Kasumi-1 (cell line): Measurements from ENCODE around the gene OGA.

Experiments used
- DNase-seq, 2 experiments: peaks; one replicate each; lab custom pipeline; 2025; lab: John Stamatoyannopoulos, UW

OGA gene

GRCh38 chr10:101818119-101818871, at the start of gene OGA:
Gene OGA, minus strand, starts transcription at chr10:101818444. Its CDS starts 422 bp downstream, at chr10:101818022.
- DNase-seq, result peak; percentile 100

DNA sequence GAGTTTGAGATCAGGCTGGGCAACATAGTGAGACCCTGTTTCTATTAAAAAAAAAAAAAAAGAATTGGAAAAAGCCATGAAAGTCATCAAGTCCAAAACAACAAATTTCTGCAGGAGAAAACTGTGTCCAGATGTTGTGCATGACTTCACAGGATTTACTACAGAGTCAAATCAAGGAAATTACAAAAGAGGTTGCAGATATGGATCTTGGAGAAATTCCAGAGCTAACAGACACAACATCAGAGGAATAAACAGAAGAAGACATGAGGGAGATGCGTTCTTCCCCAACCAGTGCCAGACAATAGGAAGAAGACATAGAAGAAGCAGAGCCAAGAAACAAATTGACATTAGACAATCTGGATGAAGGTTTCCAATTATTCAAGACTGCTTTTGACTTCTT, 49.7 kb upstream of the OGA start:
- no peak for DNase-seq

GRCh38 chr10:101859530-101859929, 41.3 kb upstream of the OGA start:
- no peak for DNase-seq

GRCh38 chr10:101858723-101859500, 40.7 kb upstream of the OGA start:
- DNase-seq, result no peak

GRCh38 chr10:101857802-101858476, 39.7 kb upstream of the OGA start:
- DNase-seq, result no peak

DNA sequence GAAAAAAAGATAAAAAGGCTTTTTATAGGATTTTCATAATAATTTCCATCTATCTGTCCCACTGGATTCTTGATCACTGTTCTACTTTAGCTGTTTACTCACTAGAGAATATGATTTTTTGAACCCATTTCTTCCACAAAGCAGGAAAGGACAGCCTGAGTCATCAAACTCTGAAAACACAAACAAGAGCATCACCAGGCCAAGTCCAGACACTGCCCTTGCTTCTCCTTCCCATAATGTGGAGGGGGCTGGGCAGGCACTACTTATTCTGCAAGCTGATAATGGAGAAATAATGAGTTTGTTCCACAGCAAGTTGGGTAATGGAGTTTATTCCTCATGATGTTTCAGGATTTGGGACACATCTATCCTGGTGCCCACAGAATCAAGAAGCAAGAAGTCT, 38.4 kb upstream of the OGA start:
- no peak for DNase-seq

DNA sequence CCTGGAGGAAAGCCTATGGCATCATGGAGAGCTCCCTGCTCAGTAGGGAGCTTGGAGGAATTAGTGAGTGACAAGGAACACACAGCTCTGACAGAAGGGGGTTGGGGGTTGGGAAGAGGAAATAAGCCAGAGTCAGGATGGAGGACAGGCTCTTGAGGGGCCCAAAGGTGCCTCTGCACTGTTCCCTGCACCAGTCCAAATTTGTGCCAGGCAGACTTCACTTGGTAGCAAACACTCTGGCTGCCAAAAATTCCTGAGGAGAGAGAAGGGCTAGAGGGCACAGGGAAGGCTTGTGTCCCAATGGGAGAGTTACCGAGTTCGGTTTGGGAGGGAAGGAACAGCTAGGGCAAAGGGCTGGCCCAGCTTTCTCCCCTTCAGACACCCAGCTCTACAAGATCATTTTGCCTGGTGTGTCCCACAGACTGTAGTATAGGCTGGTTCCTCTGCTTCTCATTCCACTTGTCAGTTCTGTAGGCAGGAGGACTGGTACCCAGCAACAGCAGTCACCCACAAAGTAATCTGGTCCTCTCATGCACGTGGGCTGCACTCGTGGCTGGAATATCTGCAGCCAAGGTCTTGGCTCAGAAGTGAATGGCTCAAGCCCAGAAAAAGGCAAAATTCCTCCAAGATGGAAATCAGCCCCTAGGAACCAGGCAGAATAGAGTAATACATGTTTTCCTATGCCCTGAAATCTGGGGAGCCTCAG, 33.3 kb upstream of the OGA start:
- no peak for DNase-seq

DNA sequence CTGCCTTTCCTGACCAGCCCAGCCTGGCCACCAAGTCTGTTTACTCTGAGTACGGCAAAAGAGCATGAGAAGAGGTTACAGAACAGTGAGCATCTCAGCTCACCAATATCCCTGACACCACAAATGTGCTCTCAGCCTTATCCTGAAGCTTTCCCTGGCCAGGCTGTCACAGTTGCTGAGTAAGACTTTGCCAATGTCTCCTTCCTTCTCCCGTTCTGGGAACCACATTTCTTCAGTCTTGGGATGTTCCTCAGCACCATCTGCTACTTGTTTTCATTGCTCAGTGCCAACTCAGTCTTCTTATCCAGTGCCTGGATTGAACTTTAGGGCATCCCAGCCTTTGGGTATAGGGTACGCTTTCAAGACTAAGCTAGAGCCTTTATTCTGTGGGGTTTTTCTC, 32.5 kb upstream of the OGA start:
- no peak for DNase-seq

- peak; percentile 94 to 95 for DNase-seq
These were observed 30.7 kb upstream of the OGA start for GRCh38 chr10:101848894-101849351.

GRCh38 chr10:101848408-101848807, 30.2 kb upstream of the OGA start:
- peak; percentile 86 to 93 for DNase-seq

DNA sequence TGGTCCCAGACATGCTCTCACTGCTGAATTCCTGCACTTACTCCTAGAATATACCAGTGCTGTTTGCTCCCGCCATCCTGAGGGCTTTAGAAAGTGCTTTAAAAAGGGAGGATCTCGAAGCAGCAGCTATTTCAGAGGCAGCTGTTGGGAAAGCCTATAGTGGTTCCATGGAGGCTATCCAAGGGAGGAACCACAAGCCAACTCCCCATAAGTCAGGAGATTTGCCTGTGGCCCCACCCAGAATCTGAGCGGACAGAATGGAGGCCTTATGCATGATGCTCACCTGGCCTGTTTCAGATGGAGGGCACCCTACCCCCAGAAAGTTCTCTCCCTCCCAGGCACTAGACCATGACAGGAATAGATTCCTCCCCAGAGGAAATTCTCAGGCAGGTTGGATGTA, 27.6 kb upstream of the OGA start:
- DNase-seq, result no peak

DNA sequence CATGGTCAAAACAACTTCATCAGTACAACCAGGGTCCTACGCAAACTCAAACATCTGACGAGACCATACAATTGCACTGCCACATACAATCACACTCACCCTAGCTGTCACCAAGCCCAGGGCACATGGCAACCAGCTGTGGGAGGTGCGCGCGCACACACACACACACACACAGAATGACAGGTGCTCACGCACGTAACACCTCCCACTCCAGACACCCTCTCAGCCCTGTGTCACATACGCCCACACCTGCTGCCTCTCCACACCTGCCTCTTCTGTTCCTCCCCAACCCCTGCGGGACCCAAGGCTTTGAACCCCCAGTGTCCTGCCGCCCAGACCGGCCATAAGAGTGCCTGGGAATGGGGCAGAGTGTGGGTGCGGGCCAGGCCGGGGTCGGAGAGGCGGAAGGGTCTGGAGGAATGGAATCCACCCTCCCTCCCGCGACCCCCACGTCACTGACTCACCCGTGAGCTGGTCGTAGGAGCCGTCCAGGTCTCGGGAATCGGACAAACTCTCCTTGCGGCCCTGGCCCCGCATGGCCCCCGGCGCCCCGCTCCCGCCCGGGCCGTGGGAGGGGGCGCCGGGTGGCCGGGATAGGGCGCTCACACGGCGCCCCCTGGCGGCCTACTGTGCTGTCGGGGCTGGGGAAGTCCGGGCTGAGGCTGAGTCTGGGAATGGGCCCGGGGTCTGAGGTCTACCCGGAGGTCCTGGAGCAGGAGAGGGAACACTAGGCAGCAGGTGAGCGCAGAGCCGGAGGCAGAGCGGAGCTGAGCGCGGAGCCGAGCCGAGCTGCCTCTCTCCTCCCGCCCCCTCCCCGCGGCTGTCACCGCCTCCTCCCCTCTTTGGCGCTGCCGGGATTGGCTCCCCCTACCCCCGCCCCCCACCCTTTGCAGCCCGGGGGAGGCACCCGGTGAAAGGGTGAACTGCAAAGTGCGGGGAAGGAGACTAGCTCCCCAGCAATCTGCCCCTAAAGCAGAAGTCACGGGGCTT, 25.1 kb upstream of the OGA start, which contains the start of gene KCNIP2:
TSS of gene KCNIP2 (minus strand) at position 769 of the 990 bp plus-strand sequence. CDS start at position 537, 232 bp downstream.
- DNase-seq, result peak; percentile 67 to 79

- no peak for DNase-seq
These were observed 23.6 kb upstream of the OGA start for GRCh38 chr10:101841826-101842225.

DNA sequence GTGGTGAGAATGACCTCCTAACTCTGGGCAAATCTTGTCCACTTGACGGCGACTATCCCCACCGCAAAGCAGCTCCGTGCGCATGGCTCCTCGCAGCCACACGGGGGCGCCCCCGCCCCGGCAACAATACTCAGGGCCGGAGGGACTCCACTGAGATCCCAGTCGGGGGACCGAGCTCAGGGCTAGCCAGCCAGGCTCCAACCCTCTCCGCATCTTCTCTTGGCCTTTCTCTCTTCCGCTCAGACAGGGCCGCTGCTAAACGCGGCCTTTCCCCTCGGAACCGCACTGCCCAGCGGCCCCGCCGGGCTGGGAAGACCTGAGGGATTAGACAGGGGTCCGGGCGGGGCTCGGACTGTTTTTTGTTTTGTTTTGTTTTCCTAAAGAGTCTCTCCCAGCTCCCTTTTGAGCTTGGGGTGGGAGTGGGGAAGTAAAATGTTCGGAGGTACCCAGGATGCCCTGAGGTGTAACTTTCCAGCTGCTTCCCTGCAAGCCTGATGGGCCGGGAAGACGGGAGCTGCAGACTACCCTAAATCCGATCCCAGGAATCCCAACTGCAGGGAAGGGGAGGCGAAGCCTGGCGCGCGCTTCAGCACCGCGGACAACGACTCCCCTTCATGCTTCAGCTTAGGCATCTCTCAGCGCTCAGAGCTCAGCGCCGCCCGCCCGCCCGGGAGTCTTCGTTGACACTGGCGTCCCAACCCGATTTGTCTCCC, 22.7 kb upstream of the OGA start:
- DNase-seq, result peak; percentile 85 to 92

DNA sequence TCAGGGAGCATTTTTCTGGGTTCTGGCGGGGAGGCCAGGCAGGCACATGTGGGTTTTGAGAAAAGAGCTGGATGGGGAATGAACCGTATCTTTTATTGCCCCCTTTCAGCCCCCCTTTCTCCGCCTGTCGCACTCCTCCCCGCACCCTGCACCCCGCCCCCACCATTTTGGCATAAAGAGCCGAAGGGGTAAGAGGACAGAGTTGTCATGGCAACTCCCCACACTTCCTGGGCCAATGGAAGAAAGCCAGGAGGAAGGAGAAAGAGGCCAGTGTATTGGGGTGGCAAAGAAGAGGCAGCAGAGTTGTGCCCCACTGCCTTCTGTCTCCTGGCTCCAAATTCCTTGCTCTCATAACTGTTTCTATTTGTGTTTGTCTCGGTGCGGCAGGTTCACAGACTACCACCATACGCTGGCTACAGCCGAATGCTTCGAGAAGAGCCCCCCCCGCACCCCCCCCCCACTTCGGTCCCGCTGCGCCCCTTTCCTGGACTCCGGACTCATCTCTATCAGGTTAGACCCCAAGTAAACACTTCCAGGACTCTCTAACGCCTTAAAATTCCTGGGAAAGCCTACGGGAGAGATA, 21.9 kb upstream of the OGA start:
- DNase-seq, result no peak

GRCh38 chr10:101839416-101840063, 21.3 kb upstream of the OGA start:
- DNase-seq, result no peak

GRCh38 chr10:101839002-101839401, 20.8 kb upstream of the OGA start:
- no peak for DNase-seq

- DNase-seq, result no peak
These were observed 20.2 kb upstream of the OGA start for GRCh38 chr10:101838416-101838970.

GRCh38 chr10:101837748-101838147, 19.5 kb upstream of the OGA start:
- DNase-seq, result no peak
